HEK293T (cell line): ENCODE results near the gene IL6.

Experiments
- BHLHE40 ChIP-seq: fragments of 450-650 bp; IDR thresholded peaks from 2 replicates; pipeline ENCODE4 v1.6.1; 2016; ENCODE audit warnings: mild to moderate bottlenecking, moderate library complexity, borderline replicate concordance
- FOXA1 ChIP-seq: fragments of 450-650 bp; IDR thresholded peaks from 2 replicates; pipeline ENCODE4 v1.6.1; 2016; ENCODE audit warnings: mild to moderate bottlenecking
- FOXM1 ChIP-seq: fragments of 450-650 bp; IDR thresholded peaks from 2 replicates; pipeline ENCODE4 v1.6.1; 2017; ENCODE audit warnings: mild to moderate bottlenecking, borderline replicate concordance
- SUZ12 ChIP-seq: fragments of 450-650 bp; IDR thresholded peaks from 2 replicates; pipeline ENCODE4 v1.6.1; 2016; ENCODE audit warnings: mild to moderate bottlenecking
- TF ChIP-seq, protein P1 (sequence below): fragments of 450-650 bp; IDR thresholded peaks from 2 replicates; pipeline ENCODE4 v1.6.1; 2016

DNA sequence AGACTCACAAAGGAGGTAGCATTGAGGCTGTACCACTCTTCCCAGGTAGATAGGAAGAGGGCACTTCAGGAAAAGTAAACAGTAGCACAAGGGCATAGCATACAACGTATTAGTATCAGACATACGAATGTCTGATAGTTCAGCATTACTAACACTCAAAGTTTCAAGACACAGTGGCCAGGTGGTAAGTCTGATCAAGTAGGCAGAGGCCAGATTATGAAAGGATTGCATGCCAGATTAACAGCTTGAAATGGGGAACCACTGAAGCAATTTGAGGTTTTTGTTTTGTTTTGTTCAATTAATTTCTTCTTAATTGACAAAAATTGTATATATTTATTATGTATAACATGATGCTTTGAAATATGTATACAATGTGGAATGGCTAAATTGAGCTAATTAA, 45.7 kb upstream of the IL6 start:
- TF ChIP-seq, protein P1, sequence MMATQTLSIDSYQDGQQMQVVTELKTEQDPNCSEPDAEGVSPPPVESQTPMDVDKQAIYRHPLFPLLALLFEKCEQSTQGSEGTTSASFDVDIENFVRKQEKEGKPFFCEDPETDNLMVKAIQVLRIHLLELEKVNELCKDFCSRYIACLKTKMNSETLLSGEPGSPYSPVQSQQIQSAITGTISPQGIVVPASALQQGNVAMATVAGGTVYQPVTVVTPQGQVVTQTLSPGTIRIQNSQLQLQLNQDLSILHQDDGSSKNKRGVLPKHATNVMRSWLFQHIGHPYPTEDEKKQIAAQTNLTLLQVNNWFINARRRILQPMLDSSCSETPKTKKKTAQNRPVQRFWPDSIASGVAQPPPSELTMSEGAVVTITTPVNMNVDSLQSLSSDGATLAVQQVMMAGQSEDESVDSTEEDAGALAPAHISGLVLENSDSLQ, result no peak
- TF ChIP-seq FOXA1, result no peak
- no peak for TF ChIP-seq FOXM1
- no peak for TF ChIP-seq BHLHE40
- no peak for TF ChIP-seq SUZ12
